ENCODE measurements around the gene PMAIP1. TPM values are rescaled to one million over a fixed set of nuclear protein-coding genes. Genes with fewer than 3 reads are reported as not detected.

PMAIP1 gene
- total RNA-seq, 4 donors from 2014 or later, result 11.8 to 34.3 (median 20.8) TPM

- no peak for DNase-seq (ENCODE audit: low spot score in 2 of 2)
- WGBS, 2 donors, result 84 to 87% methylated on average over 4 of the region's 4 CpGs
- TF ChIP-seq POLR2A (IDR thresholded peaks at IDR 0.05), result no peak
- H3K4me3 ChIP-seq (ENCODE audit: low read depth, poor library complexity, severe bottlenecking), result no peak overlapping the region
- intact Hi-C loops (cut with DNase I; ENCODE audit: low total_unique reads), result no loop called here
Measured at GRCh38 chr18:59942601-59943000, 42.8 kb downstream of the PMAIP1 start.

GRCh38 chr18:59945544-59945943 is 45.7 kb downstream of the PMAIP1 start:
- 87 to 97% methylated on average over 2 of the region's 2 CpGs for WGBS, 2 donors
- no peak overlapping the region for H3K4me3 ChIP-seq (ENCODE audit: low read depth, poor library complexity, severe bottlenecking)
- TF ChIP-seq CTCF (IDR thresholded peaks at IDR 0.05) (no peak), POLR2A (IDR thresholded peaks at IDR 0.05) (no peak)
- no peak for DNase-seq (ENCODE audit: low spot score in 2 of 2)
- intact Hi-C loops (cut with DNase I; ENCODE audit: low total_unique reads), result no loop called here

- TF ChIP-seq CTCF (IDR thresholded peaks at IDR 0.05) (no peak), POLR2A (IDR thresholded peaks at IDR 0.05) (no peak)
- intact Hi-C loops (cut with DNase I; ENCODE audit: low total_unique reads), result no loop called here
- 49 to 53% methylated on average over 6 of the region's 6 CpGs for WGBS, 2 donors
- no peak for DNase-seq (ENCODE audit: low spot score in 2 of 2)
- H3K4me3 ChIP-seq (ENCODE audit: low read depth, poor library complexity, severe bottlenecking), result no peak overlapping the region
Measured at GRCh38 chr18:59950215-59950944, 50.6 kb downstream of the PMAIP1 start.

- intact Hi-C loops (cut with DNase I; ENCODE audit: low total_unique reads), result no loop called here
- TF ChIP-seq POLR2A (IDR thresholded peaks at IDR 0.05) (no peak), CTCF (IDR thresholded peaks at IDR 0.05) (no peak)
- WGBS, 2 donors, result 57 to 58% methylated on average over 4 of the region's 4 CpGs
- no peak overlapping the region for H3K4me3 ChIP-seq (ENCODE audit: low read depth, poor library complexity, severe bottlenecking)
- no peak for DNase-seq (ENCODE audit: low spot score in 2 of 2)
Measured at GRCh38 chr18:59951591-59951990, 51.8 kb downstream of the PMAIP1 start.

GRCh38 chr18:59952283-59953007 is 52.6 kb downstream of the PMAIP1 start:
- no peak overlapping the region for H3K4me3 ChIP-seq (ENCODE audit: low read depth, poor library complexity, severe bottlenecking)
- DNase-seq (ENCODE audit: low spot score in 2 of 2), result no peak
- intact Hi-C loops (cut with DNase I; ENCODE audit: low total_unique reads), result no loop called here
- WGBS, 2 donors, result 51 to 52% methylated on average over 6 of the region's 6 CpGs
- no peak for TF ChIP-seq POLR2A (IDR thresholded peaks at IDR 0.05)
- TF ChIP-seq CTCF (IDR thresholded peaks at IDR 0.05), result no peak

Other genes starting within 250 kb of the PMAIP1 start
- 10 to 100 TPM in 1 of 4 donors, 1 to 10 TPM in 3; 3.0 to 15.5 (median 3.2) TPM for gene CCBE1, start 202.6 kb upstream of the PMAIP1 start, total RNA-seq